ENCODE measurements around the gene MPC1.

MPC1 gene

GRCh38 chr6:166336847-166337246 is 45.9 kb downstream of the MPC1 start:
- FAIRE-seq: no peak
- no peak for DNase-seq (ENCODE audit: insufficient read length, low spot score)
- TF ChIP-seq POLR2A (IDR thresholded peaks at IDR 0.05; ENCODE audit: low read depth, low read length): no peak

- FAIRE-seq (no peak), DNase-seq (ENCODE audit: insufficient read length, low spot score) (no peak)
- TF ChIP-seq POLR2A (IDR thresholded peaks at IDR 0.05; ENCODE audit: low read depth, low read length): no peak
These were observed 47.1 kb downstream of the MPC1 start for GRCh38 chr6:166335378-166336302.

DNA sequence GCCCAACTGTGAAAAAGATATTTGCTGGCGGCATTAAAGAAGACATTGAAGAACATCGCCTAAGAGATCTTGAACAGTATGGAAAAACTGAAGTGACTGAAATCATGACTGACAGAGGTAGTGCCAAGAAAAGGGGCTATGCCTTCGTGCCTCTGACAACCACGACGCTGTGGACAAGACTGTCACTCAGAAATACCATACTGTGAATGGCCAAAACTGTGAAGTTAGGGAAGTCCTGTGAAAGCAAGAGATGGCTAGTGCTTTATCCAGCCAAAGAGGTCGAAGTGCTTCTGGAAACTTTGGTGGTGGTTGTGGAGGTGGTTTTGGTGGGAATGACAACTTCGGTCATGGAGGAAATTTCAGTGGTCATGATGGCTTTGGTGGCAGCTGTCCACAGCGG is 47.9 kb downstream of the MPC1 start:
- FAIRE-seq: no peak

GRCh38 chr6:166333172-166333995 is 49.4 kb downstream of the MPC1 start:
- FAIRE-seq (no peak), DNase-seq (ENCODE audit: insufficient read length, low spot score) (no peak)
- no peak for TF ChIP-seq POLR2A (IDR thresholded peaks at IDR 0.05; ENCODE audit: low read depth, low read length)

More for the DNA sequence above, 47.9 kb downstream of the MPC1 start:
- TF ChIP-seq POLR2A (IDR thresholded peaks at IDR 0.05; ENCODE audit: low read depth, low read length): no peak
- DNase-seq (ENCODE audit: insufficient read length, low spot score): no peak

DNA sequence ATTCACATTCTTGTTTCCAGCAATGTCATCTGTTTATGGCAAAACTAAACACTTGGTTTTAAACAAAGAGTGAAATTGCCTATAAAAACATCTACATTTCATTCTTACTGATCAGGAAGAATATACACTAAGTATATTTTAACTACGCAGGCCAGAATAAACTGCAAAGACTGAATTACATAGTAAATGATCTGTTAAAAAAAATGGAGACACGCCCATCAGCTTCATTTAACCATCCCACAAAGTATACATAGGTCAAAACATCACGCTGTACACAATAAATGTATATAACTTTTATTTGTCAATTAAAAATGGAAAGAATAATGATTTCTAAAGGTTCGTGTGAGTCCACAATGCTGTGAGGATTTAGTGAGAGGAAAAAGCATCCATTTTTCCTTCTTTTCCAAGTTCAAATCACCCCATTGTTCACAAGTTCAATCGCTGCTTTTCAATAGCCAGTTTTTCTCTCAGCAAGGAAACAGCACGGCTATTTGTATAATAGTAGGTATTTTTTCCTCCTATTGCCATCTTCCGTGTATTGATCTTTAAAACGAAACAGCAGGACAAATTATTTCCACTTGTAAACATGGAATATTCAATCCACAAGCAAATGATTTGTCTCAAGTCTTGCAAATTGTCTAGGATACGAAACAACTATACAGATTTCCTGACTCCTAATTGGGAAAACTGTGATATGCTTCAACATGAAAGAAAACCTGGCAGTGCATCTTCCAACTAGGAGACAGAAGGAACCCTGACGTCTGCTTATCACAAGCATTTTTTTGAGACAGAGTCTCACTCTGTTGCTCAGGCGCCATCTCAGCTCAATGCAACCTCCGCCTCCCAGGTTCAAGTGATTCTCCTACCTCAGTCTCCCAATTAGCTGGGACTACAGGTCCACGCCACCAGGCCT is 51.0 kb downstream of the MPC1 start:
- FAIRE-seq (no peak), DNase-seq (ENCODE audit: insufficient read length, low spot score) (no peak)
- no peak for TF ChIP-seq POLR2A (IDR thresholded peaks at IDR 0.05; ENCODE audit: low read depth, low read length)

DNA sequence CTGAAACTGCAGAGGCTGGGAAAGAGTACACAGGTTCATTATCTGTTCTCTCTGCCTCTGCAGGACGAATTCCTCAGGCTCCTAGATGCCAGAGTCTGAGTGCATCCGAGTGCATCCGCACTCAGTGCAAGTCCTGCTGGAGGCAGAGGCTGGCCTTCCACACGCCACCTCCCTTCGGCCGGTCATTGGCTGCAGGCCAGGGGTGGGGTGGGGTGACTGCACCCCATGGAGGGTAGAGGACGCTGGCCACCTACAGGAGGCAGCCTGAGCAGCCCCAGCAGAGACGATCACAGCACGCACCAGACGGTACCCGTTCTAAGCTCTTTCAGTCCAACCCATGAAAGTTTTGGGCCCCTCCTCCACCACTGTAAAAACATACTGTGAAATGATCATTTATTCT is 52.1 kb downstream of the MPC1 start:
- DNase-seq (ENCODE audit: insufficient read length, low spot score) (no peak), FAIRE-seq (no peak)
- TF ChIP-seq POLR2A (IDR thresholded peaks at IDR 0.05; ENCODE audit: low read depth, low read length): no peak

DNA sequence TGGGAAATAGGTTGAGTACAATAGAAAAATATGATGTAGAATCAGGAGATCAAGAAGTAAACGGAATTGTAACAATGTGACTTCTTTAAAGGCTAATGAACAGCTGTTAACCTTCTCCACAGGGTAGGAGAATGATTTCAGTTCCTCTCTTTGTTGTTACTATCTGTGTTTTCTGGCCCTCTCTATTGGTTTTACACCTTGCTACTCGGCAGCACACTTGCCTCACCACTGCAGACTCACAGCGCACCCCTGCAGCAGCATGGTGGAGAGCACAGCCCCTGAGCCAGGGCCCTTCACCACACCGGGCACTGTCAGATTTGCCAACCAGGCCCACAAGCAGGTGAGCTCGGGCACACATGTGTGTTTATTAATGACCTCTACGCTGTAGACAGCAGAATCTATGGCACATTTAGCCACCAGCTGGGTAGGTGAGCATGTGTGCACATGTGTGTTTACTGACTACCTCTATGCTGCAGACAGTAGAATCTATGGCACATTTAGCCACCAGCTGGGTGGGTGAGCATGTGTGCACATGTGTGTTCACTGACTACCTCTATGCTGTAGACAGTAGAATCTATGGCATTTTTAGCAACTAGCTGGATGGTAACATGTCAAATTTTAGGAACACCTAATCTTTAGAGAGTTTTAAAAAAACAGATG is 57.2 kb downstream of the MPC1 start:
- DNase-seq (ENCODE audit: insufficient read length, low spot score): no peak
- FAIRE-seq: no peak
- TF ChIP-seq POLR2A (IDR thresholded peaks at IDR 0.05; ENCODE audit: low read depth, low read length): no peak

DNA sequence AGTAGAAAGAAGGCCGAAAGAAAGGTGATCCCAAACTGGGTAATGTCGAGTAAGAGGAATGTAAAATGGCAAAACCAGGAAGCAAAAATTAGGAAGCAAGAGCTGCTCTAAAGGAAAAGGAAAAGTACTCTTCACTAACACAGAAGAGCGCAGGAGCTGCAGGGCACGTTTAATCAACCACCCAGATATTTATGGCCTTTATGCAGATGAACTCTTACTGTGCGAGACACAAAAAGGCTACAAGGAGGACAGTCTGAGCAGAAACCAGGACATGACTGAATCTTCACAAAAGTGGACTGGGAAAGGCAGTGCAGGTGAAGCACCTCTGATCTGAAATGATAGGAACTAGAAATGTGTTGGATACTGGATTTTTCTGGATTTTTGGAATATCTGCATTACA is 59.3 kb downstream of the MPC1 start:
- TF ChIP-seq POLR2A (IDR thresholded peaks at IDR 0.05; ENCODE audit: low read depth, low read length): no peak
- FAIRE-seq (no peak), DNase-seq (ENCODE audit: insufficient read length, low spot score) (no peak)

GRCh38 chr6:166318649-166319600 is 63.8 kb downstream of the MPC1 start:
- FAIRE-seq (no peak), DNase-seq (ENCODE audit: insufficient read length, low spot score) (no peak)
- TF ChIP-seq POLR2A (IDR thresholded peaks at IDR 0.05; ENCODE audit: low read depth, low read length): no peak

- TF ChIP-seq POLR2A (IDR thresholded peaks at IDR 0.05; ENCODE audit: low read depth, low read length): no peak
- no peak for FAIRE-seq
- no peak for DNase-seq (ENCODE audit: insufficient read length, low spot score)
These were observed 64.5 kb downstream of the MPC1 start for GRCh38 chr6:166318227-166318626.

DNA sequence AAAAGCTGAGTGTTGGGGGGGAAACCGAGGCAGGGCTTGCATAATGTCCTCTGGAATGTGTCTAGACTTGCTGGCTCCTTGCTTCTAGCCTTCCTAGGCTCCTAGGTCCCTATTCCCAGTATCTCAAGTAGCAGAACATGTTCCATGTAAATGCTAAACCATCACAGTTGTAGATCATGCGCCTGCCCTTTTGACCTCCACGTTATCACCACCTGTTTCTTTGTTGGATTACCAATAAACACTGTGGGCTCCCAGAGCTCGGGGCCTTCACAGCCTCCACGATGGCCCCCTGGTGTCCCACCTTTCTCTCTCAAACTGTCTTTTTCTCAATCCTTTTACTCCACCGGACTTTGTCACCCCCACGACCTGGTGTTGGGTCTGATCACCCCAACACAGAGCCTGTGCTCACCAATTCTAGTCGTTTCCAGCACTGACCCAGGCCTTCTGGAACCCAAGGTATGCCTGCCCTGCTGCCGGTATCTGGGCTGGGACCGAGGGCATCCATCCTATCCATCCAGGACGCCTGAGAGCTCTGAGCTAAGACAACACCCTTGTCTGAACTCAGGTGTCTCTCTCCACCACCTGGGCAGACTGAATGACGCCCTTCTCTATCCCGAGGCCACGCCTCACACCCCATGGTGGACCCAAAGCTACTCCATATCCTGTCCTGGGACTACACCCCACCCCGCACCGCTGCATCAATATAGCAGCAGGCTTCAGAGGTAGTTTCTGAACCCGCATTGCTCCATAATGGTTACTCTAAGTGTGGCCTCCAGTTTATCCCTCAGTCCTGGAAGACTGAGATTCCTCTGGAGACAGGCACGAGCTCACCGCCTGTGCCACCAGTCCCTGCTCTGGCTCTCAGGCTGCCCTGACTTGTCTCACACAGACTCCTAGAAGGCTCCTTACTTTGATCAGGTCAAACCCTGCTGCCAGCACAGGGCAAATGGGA is 65.2 kb downstream of the MPC1 start:
- no peak for TF ChIP-seq POLR2A (IDR thresholded peaks at IDR 0.05; ENCODE audit: low read depth, low read length)
- DNase-seq (ENCODE audit: insufficient read length, low spot score) (no peak), FAIRE-seq (no peak)
